Fibroblast of pulmonary artery (primary cell): Measurements from ENCODE around the gene HMCN1.

ENCODE experiments used
- DNase-seq: peaks from one replicate; pipeline ENCODE4 v3.0.0-alpha.2; 2010; ENCODE audit warnings: low read depth
- H3K4me3 ChIP-seq: replicated peaks from 2 replicates; pipeline ENCODE4 v1.5.1; 2011; ENCODE audit warnings: low read depth, mild to moderate bottlenecking, control low read depth, low read length, moderate library complexity
- TF ChIP-seq, protein P1 (sequence below): IDR thresholded peaks from 2 replicates; pipeline ENCODE4 v1.5.1; 2011; ENCODE audit warnings: mild to moderate bottlenecking, control low read depth, low read length, inconsistent platforms; ENCODE audit errors: missing control alignments

The HMCN1 gene

DNA sequence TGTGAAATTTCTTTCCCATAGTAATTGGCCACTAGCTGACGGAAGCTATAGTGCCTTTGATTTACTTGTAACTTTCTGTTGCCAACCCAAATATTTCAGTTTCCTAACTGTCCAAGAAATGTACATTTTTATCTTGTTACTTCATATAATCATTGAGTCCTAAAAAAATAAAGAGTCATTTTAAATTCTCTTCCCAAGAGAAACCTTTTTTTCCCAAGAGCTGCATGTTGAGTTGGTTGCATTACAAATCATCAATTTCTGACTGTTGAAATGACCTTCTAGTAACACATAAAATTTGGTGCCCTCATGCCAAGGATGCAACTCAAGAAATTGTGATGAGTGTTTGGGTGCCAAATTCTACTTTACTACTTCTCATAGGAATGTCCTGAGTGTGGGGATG is 61.0 kb downstream of the HMCN1 start:
- DNase-seq, result peak; percentile 46

DNA sequence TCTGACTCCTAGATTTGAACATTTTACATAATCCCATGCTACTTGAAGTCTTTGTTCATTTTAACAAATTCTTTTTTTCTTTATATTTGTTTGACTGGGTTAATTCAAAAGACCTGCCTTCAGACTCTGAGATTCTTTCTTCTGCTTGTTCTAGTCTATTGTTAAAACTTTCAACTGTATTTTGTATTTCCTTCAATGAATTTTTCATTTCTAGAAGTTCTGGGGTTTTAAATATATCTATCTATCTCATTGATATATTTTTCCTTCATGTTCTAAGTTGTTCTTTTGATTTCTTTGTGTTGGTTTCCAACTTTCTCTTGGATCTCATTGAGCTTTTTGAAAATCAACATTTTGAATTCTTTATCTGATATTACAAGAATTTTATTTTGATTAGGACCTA is 64.3 kb downstream of the HMCN1 start:
- TF ChIP-seq, protein P1, sequence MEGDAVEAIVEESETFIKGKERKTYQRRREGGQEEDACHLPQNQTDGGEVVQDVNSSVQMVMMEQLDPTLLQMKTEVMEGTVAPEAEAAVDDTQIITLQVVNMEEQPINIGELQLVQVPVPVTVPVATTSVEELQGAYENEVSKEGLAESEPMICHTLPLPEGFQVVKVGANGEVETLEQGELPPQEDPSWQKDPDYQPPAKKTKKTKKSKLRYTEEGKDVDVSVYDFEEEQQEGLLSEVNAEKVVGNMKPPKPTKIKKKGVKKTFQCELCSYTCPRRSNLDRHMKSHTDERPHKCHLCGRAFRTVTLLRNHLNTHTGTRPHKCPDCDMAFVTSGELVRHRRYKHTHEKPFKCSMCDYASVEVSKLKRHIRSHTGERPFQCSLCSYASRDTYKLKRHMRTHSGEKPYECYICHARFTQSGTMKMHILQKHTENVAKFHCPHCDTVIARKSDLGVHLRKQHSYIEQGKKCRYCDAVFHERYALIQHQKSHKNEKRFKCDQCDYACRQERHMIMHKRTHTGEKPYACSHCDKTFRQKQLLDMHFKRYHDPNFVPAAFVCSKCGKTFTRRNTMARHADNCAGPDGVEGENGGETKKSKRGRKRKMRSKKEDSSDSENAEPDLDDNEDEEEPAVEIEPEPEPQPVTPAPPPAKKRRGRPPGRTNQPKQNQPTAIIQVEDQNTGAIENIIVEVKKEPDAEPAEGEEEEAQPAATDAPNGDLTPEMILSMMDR, result no peak
- H3K4me3 ChIP-seq, result no peak overlapping the region
- DNase-seq, result no peak

More for the DNA sequence above, 61.0 kb downstream of the HMCN1 start:
- TF ChIP-seq, protein P1, result no peak
- no peak overlapping the region for H3K4me3 ChIP-seq

- TF ChIP-seq, protein P1, result no peak
- no peak for DNase-seq
- H3K4me3 ChIP-seq, result no peak overlapping the region
These were observed 69.0 kb downstream of the HMCN1 start for GRCh38 chr1:185803241-185803640.

- TF ChIP-seq, protein P1, result no peak
- no peak for DNase-seq
These were observed 70.0 kb downstream of the HMCN1 start for GRCh38 chr1:185804206-185804605.

GRCh38 chr1:185804608-185805007 is 70.4 kb downstream of the HMCN1 start:
- no peak for DNase-seq
- H3K4me3 ChIP-seq, result no peak overlapping the region
- TF ChIP-seq, protein P1, result no peak

More at GRCh38 chr1:185804206-185804605, 70.0 kb downstream of the HMCN1 start:
- no peak overlapping the region for H3K4me3 ChIP-seq

DNA sequence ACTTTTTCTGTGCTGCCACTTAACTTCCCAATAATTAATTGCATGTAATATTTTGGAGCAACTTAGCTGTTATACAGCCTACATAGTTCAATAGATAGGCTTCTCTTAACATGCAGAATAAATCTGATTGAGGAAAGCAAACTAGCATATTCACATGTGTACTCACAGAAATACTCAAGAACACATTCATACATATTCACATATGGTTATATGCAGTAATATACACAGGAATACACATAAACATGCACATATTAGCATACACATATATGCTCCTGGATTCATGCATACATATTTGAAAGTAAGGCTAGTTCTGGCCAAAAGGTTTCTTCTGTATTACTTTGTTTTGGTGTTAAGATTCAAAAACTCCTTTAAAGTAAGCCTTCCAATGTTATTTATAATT is 73.1 kb downstream of the HMCN1 start:
- TF ChIP-seq, protein P1, result no peak
- H3K4me3 ChIP-seq, result no peak overlapping the region
- no peak for DNase-seq

DNA sequence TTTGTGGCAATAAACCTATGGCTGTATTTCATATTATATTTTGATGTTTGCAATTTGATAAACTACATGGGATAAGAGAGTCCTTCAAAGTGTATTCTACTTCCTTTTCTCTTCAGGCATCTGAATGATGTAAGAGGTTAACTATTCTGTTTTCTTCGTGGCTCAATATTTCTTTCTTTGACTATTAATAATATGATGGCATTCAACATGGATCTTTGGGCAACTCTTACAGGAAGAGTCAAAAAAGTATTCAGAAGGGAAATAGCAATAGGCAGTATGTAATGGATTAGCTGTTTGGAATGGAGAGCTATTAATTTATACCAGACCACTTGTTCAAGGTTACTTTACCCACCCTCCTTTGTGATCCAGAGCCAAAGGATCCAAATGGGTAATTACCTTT is 74.4 kb downstream of the HMCN1 start:
- peak; percentile 6 for DNase-seq
- TF ChIP-seq, protein P1, result no peak
- H3K4me3 ChIP-seq, result no peak overlapping the region
